Measurements from ENCODE around the gene FES.

FES gene

DNA sequence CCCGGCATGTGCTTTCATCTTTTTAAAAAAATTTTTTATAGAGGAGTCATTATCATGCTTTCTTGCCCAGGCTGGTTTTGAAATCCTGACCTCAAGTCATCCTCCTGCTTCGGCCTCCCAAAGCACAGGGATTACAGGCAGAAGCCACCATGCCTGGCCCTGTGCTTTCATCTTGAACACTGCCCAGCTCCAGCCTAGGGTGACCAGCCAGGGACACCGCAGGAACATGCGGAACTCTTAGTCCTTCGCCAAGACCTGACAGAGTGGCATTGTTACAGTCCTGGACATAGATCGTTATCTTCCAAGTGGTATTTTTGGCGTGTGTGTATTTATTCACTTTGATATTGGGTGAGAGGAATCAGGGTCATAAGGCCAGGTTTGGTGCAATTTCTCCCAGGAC, 23.9 kb upstream of the FES start:
- TF ChIP-seq, protein P1, sequence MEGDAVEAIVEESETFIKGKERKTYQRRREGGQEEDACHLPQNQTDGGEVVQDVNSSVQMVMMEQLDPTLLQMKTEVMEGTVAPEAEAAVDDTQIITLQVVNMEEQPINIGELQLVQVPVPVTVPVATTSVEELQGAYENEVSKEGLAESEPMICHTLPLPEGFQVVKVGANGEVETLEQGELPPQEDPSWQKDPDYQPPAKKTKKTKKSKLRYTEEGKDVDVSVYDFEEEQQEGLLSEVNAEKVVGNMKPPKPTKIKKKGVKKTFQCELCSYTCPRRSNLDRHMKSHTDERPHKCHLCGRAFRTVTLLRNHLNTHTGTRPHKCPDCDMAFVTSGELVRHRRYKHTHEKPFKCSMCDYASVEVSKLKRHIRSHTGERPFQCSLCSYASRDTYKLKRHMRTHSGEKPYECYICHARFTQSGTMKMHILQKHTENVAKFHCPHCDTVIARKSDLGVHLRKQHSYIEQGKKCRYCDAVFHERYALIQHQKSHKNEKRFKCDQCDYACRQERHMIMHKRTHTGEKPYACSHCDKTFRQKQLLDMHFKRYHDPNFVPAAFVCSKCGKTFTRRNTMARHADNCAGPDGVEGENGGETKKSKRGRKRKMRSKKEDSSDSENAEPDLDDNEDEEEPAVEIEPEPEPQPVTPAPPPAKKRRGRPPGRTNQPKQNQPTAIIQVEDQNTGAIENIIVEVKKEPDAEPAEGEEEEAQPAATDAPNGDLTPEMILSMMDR (conservative IDR thresholded peaks at IDR 0.05; ENCODE audit: control insufficient read depth, insufficient read depth, low read depth, low read length): no peak
- no peak overlapping the region for H3K4me3 ChIP-seq (ENCODE audit: control insufficient read depth, low read depth, low read length)
- no peak for DNase-seq (ENCODE audit: low read depth)

DNA sequence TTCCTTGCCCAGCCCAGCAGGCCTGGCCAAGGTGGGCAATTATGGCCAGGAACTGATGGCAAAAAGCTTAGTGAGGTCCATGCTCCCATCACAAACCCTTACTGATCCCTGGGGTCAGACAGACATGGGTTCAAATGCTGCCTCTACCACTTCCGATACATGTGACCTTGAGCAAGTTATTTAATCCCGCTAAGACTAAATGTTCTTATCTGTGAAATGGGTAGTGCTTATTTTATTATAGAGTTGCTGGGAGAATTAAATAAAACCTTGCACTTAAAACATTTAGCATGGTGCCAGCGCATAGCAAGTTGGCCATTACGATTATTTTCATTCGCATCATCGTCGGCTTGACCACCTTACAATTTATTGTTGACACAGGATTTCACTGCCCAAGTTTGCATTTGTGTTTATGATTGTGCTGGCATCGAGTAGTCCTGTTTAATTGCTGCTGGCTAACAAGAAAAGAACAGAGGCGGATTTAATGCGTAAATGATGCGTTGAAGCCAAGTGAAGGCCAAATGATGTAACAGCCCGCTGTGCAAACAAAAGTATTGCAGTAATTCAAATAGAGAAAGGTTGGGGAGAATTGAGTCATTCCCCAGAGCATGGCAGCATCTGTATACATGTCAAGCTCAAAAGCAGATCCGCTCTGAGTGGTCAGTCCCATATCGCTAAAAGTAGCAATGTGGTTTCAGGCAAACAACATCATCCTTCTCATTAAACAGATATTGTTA, 23.2 kb upstream of the FES start:
- TF ChIP-seq, protein P1 (conservative IDR thresholded peaks at IDR 0.05; ENCODE audit: control insufficient read depth, insufficient read depth, low read depth, low read length): no peak
- DNase-seq (ENCODE audit: low read depth): no peak
- H3K4me3 ChIP-seq (ENCODE audit: control insufficient read depth, low read depth, low read length): no peak overlapping the region

DNA sequence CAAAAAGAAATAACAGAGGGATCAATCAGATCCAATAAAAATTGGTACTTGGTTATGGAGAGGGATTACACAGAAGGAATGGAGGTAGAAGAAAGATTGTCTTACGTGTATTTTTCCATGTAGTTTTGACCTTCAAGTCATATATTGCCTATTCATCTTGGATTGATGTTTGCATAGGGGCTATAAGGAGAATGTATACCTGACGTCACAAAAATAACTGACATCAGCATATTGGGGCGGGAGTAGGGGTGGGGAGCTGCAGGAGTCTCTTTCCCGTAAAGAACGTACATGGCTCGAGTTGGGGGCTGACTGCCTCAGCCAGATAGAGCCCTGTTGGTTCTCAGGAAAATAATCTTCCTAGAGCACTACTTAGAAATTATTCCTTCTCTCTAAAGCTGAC, 21.8 kb upstream of the FES start:
- TF ChIP-seq, protein P1 (conservative IDR thresholded peaks at IDR 0.05; ENCODE audit: control insufficient read depth, insufficient read depth, low read depth, low read length): no peak
- no peak for DNase-seq (ENCODE audit: low read depth)
- H3K4me3 ChIP-seq (ENCODE audit: control insufficient read depth, low read depth, low read length): no peak overlapping the region

DNA sequence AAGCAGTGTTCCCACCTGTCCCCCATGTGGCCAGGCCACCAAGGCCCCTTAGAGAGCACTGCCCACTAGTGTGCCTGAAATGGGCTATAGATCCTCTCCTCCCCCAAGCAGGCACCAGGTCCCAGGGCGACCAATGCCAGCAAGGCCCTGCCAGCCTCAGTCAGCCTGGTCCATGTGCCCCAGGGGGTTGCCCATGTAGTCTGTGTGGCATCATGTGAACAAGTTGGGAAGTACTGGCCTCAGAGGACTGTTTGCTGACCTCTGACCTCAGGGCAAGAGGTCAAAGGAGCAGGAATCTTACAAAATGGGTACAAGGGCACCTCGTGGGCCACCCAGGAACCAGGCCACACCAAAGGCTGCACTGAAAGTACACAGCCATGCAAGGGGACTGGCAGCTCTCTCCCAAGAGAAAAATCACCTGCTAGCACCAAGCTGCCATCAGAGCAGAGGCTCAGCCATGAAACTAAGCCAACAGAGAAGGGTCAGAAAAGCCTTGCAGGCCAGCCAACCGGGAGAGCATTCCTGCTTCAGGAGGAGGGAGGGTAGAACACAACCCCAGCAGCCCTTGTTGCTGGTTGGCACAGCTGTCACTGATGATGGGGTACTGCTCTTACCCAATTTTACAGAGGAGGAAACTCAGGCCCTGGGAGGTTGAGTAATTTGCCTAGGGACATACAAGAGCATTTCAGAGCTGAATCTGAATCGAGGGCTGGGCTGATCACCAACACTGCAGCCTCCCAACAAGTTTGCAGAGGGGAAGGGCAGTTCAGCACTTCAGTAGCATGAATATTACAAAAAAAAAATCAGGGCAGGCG, 21.1 kb upstream of the FES start:
- TF ChIP-seq, protein P1 (conservative IDR thresholded peaks at IDR 0.05; ENCODE audit: control insufficient read depth, insufficient read depth, low read depth, low read length): no peak
- H3K4me3 ChIP-seq (ENCODE audit: control insufficient read depth, low read depth, low read length): no peak overlapping the region
- DNase-seq (ENCODE audit: low read depth): no peak

DNA sequence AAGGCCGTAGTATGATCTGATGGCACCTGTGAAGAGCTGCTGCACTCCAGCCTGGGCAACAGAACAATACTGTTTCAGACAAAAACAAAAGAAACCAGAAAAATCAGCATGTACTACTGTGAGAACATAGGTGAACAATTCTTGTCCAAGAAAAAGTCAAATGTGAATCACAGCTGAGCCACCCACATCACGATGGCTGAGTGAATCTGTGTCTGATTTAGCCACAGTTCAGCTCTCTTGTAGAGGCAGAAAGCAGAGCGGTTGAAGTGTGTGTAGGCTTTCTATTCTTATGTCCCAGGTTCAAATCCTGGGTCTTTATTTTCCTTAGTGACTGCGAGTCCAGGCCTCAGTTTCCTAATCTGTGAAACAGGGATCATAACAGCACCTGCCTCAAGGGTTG, 20.3 kb upstream of the FES start:
- no peak for DNase-seq (ENCODE audit: low read depth)
- TF ChIP-seq, protein P1 (conservative IDR thresholded peaks at IDR 0.05; ENCODE audit: control insufficient read depth, insufficient read depth, low read depth, low read length): no peak
- no peak overlapping the region for H3K4me3 ChIP-seq (ENCODE audit: control insufficient read depth, low read depth, low read length)

DNA sequence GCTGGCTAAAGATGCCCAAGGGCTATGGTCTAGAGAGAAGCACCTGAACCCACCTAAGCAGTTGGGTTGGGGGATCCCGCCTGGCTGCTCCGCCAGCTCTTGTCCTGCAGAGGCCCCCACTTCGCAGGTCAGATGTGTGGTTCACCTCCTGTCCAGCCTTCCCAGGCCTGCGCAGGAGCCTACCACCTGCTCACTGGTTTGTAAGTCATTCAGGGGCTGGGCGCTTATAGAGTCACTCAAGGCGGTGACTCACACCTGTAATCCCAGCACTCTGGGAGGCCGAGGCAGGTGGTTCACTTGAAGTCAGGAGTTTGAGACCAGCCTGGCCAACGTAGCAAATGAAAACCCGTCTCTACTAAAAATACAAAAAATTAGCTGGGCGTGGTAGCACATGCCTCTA, 19.8 kb upstream of the FES start:
- TF ChIP-seq, protein P1 (conservative IDR thresholded peaks at IDR 0.05; ENCODE audit: control insufficient read depth, insufficient read depth, low read depth, low read length): no peak
- no peak for DNase-seq (ENCODE audit: low read depth)

More for the DNA sequence above, 19.8 kb upstream of the FES start:
- no peak overlapping the region for H3K4me3 ChIP-seq (ENCODE audit: control insufficient read depth, low read depth, low read length)
